Dermis microvascular lymphatic vessel endothelial cell (primary cell): Measurements from ENCODE around the gene VKORC1L1. TPM values are rescaled to one million over a fixed set of nuclear protein-coding genes. Genes with fewer than 3 reads are reported as not detected.
"Not testable (repeated sequence)": the region's sequence is repeated elsewhere in the genome, so short reads cannot be mapped to it uniquely, and the experiment has no call there.

Experiments
- DNase-seq, 2 donors: peaks; one replicate each; pipeline versions ENCODE4 v3.0.0 to v3.0.0-alpha.2; 2010; ENCODE audit warnings: low read depth in 2 of 2
- total RNA-seq: library from RNA; depleted of rRNA; stranded (reverse); fragments of >200 nt; gene quantifications from 2 replicates; pipeline ENCODE4 v1.2.1, GENCODE V29; 2014

VKORC1L1 gene
- 16.6 and 22.9 TPM in 2 replicates for total RNA-seq

DNA sequence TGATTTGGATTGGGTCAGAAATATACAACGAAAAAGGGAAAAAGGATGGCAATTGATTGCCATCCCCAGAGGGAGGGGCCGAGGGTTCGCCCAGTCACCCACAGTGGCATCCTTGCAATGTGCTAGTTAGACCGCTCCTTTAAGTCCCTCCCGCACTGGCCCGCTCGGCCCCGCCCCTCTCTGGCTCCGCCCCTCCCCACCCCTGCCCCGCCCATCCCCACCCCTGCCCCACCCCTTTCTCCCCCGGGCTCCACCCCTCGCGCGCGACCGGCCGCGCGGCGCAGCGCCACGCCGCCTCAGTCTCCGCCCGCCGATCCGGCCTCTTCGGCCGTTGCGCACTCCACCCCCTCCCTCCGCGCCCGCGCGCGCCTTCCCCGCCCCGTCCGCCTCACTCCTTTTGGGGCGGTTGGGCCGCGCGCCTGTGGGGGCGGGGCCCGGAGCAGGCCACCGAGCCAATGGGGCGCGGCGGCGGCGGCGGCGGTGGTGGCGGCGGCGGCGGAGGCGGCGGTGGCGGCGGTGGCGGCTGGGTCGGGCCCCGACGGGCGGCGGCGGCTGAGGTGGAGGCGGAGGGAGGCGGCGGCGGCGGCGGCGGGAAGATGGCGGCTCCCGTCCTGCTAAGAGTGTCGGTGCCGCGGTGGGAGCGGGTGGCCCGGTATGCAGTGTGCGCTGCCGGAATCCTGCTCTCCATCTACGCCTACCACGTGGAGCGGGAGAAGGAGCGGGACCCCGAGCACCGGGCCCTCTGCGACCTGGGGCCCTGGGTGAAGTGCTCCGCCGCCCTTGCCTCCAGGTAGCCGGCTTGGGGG, at the start of gene VKORC1L1:
Gene VKORC1L1, plus strand, starts transcription at position 299 of the 806 bp plus-strand sequence. Its CDS starts 298 bp downstream, at position 597.
- DNase-seq: peak; percentile 80 to 95

DNA sequence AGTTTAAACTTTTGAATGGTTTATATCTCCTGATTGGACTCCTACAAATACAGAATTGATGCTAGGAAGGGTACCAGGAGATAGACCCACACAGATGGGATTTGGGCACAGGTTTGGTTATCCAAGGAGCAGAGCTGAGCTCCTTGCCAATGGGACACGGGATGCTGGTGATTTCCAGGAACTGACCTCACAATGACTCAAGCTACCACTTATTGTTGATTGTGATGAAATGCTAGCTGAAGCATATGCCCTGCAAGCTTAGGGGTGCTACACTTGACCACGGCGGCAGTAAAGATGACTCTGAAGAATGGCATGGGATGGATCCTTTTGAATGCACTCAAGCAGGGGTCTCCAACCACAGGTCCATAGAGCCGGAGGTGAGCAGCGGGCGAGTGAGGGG, 45.5 kb upstream of the VKORC1L1 start:
- no peak for DNase-seq

DNA sequence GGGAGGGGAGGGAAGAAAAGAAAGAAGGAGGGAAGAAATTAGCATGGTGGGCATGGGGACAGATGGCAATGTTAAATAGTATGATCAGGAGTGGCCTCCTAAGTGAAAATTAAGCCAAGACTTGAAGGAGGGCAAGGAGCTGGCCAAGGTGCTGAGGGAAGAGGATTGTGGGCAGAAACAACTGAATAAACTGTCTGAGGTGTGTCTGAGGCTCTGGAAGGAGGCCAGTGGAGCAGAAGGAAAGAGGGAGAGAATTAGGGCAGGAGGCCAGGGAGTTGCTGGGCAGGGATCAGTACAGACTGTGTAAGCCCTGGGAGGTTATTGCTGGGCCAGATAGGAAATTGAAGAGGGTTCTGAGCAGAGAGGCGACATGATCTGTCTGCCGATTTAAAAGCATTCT, 40.6 kb upstream of the VKORC1L1 start:
- peak in 1 of 2 donors; percentile 36 for DNase-seq

DNA sequence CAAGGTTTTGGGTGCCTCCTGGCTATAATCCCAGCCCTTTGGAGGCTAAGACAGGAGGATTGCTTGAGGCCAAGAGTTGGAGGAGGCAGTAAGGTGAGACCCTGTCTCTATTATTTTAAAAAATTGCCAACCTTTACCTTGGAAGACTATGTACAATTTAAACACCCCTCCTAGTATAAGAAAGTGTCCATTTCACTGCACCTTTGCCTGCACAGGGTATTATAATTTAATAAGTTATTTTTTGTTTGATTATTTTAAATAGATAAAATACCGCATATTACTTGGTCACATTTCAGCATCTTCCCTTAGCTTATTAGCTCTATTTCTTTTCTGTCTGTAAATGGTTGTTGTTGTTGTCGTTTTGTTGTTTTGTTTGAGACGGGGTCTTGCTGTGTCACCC, 36.2 kb upstream of the VKORC1L1 start:
- not testable (repeated sequence) for DNase-seq

DNA sequence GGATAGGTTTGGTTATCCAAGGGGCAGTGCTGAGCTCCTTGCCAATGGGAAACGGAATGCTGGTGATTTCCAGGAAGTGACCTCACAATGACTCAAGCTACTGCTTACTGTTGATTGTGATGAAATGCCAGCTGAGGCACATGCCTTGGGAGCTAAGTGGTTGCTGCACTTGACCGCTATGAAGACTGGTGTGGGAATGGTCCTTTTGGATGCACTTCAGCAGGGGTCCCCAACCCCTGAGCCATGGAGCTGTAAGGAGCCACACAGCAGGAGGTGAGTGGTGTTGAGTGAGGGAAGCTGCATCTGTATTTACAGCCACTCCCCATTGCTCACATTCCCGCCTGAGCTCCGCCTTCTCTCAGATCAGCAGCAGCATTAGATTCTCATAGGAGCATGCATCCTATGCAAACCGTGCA, 35.3 kb upstream of the VKORC1L1 start:
- peak in 1 of 2 donors; percentile 30 for DNase-seq

DNA sequence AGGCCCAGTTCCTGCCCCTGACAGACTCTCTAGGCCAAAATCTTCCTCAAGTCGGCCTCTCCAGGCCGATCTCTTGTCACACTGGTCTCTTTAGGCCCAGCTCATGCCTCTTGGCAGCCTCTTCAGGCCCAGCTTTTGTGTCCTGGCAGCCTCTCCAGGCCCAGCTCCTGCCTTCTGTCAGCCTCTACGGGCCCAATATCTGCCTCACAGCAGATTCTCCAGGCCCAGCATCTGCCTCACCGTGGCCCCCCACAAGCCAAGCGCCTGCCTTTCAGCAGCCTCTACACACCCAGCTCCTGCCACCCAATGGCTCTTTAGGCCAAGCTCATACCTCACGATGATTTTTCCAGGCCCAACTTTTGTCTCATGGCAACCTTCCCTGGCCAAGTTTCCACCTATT, 33.0 kb upstream of the VKORC1L1 start:
- no peak for DNase-seq

DNA sequence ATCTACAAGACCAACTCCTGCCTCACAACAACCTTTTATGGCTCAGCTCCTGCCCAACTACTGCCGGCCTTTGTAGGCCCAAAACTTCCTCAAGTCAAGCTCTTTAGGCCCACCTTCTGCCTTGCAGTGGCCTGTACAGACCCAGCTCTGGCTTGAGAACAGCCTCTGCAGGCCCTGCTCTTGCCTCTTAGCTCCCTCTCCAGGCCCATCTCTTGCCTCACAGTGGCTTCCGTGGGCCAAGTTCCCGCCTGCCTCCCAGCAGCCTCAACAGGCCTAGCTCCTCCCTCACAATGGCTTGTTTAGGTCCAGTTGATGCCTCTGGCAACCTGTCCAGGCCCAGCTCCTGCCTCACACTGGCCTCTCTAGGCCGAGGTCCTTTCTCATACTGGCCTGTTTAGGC, 32.4 kb upstream of the VKORC1L1 start:
- no peak for DNase-seq

DNA sequence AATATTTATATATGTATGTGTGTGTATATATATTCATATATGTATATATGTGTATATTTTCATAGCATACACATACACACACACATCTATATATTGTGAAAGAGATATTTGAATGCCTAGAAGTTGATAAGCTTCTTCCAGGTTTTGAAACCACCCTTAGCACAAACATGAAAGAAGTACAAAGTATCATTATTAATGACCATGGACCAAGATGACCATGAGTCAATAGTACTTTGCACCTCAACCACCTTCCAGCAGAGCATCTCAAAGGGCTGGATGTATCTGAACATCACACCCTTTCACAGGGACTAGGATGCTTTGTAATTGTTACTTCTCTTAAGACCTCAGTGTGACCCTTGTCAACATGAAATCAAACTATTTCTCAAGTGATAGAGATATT, 29.3 kb upstream of the VKORC1L1 start:
- DNase-seq: not testable (repeated sequence)

DNA sequence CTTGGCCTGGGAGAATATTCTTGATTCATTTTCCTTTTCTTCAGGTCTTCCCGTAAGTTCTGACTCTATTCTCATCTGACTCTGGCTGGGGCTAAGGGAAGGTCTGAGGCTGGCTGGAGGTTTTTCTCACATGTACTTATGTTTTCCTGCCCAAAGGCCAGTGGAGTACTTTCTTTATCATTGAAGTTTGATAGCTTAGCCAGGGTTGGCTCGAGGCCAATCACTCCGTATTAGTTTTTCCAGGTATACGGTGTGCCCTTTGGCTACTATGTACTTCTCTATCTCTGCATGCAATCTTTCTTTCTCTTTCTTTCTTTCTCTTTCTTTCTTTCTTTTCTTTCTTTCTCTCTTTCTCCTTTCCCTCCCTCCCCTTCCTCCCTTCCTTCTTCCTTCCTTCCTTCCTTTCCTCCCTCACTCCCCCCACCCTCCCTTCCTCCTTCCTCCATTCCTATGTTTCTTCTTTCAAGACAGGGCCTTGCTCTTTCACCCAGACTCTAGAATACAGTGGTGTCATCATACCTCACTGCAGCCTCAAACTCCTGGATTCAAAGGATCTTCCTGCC, 26.8 kb upstream of the VKORC1L1 start:
- no peak for DNase-seq

DNA sequence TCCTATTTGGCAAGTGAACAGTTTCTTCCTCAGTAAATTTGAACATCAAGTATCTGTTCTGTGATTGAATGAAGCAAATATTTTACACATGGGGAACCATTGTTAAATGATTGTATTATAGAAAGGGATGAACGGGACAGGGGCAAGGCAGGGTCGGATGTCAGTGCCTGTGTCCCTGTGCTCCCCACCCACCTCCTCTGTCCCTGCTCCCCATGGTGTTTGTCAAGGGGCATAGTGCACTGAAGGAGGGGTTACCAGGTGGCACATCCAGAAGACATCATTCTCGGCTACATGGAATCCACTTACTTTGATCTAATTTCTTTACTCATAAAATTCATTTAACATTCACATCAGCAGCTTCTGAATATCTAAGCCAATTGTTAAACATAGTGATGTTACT, 19.4 kb upstream of the VKORC1L1 start:
- DNase-seq: not testable (repeated sequence)

DNA sequence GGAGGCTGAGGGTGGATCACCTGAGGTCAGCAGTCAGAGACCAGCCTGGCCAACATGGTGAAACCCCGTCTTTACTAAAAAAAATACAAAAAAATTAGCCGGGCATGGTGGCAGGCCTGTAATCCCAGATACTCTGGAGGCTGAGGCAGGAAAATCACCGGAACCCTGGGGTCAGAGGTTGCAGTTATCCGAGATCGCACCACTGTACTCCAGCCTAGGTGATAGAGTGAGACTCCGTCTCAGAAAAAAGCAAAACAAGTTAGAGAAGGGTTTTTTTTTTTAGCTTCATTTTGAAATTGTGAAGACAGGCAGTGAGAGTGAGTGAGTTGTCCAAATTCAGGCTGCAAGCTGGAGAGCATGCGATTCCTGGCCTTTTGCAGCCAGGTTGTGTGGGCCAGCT, 19.0 kb upstream of the VKORC1L1 start:
- not testable (repeated sequence) for DNase-seq

DNA sequence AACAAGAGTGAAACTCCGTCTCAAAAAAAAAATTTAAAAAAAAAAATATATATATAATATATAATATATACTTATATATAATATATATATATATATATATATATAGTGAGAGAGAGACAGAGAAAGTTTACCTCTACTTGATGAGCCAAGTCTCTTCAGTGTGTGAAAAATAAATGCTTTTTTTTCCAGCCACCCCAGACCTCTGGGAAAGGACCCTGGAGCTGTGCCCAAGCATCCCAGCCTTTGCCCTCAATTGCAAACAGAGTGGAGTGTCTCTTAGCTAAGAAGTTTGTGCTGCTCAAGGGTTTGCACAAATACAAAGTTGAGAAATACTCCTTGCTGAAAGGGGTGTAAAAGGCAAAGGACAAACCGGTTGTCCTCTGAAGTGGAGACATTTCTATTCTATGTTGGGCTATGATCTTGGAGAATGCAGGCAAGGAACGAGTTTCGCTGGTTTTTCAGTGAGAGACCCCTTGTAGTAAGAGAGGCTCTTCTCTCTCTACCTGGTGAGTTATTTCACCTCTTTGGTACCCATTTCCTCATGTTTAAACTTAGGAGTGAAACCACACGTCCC, 15.5 kb upstream of the VKORC1L1 start:
- DNase-seq: not testable (repeated sequence)

DNA sequence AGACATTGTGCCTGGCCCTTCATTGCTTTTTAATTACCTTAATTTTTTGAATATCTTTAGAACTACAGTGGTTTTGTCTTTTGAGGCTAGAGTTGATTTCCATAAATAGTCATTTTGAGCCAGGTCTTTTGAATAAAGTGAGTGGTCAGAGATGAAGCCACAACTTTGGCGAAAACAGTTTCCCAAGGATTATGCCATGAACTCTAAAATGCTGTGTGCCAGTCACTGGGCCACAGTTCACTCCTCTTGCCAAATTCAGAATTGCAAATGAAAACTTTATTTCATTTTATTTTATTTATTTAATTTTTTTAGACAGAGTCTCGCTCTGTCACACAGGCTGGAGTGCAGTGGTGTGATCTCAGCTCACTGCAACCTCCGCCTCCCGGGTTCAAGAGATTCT, 14.2 kb upstream of the VKORC1L1 start:
- not testable (repeated sequence) for DNase-seq

DNA sequence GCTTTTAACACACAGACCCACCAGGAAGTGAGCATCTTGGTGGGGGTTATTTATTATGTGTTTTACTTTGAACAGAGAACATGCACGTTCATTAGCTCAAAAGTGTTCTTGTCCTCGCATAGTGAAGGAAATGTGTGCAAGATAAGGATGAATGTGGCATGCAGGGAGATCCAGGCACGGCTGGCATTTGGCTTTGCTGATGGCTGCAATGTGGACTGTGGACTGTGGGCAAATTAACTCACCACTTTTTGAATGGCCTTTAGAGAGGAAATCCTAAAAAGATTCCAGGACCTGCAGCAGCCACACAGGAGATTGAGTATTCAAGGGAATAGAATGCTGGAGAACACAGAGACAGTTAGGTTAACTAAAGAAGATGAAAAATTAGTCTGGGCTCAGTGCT, 6.6 kb upstream of the VKORC1L1 start:
- not testable (repeated sequence) for DNase-seq

DNA sequence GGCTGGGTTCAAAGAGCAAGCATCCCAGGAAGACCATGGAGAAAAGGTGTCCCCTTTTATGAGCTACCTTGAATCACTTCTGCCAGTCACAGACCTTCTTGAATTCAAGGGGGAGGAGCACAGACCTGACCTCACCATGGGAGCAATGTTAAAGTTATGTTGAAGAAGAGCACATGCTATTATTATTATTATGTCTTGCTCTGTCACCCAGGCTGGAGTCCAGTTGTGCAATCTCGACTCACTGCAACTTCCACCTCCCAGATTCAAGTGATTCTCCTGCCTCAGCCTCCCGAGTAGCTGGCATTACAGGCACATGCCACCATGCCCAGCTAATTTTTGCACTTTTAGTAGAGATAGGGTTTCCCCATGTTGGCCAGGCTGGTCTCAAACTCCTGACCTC, 5.2 kb upstream of the VKORC1L1 start:
- DNase-seq: not testable (repeated sequence)

DNA sequence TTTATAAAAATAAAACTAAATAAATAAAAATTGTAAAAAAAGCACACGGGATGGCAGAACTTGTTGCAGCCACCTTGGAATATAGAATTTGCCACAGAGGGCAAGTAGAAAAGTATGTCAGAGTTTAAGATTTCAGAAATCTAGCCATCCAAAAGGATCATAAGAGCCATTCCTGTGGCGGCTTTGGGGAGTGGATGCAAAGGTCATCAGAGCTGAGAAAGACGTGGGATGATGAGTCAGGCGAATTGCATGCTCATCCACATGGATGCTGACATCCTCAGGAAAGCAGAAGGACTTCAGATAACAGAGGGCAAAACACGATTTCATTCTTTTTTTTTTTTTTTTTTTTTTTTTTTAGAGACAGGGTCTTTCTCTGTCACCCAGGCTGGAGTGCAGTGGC, 3.6 kb upstream of the VKORC1L1 start:
- peak in 1 of 2 donors; percentile 56 for DNase-seq

DNA sequence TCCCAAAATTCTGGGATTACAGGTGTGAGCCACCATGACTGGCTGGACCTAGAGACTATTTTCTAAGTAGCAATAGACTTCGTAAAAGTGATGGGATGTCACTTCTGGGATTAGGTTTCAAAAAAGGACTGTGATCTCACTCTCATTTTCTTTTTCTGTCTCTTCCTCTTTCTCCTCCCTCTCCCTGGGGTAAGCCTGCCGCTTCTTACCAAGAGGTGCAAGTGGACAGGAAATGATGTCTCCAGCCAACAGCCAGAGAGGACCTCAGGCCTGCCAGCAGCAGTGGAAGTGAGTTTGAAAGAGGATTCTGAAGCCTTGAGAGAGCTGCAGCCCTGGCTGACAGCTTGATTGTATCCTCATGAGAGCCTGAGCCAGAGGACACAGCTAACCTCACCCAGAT, 1.4 kb upstream of the VKORC1L1 start:
- DNase-seq: peak in 1 of 2 donors; percentile 25

DNA sequence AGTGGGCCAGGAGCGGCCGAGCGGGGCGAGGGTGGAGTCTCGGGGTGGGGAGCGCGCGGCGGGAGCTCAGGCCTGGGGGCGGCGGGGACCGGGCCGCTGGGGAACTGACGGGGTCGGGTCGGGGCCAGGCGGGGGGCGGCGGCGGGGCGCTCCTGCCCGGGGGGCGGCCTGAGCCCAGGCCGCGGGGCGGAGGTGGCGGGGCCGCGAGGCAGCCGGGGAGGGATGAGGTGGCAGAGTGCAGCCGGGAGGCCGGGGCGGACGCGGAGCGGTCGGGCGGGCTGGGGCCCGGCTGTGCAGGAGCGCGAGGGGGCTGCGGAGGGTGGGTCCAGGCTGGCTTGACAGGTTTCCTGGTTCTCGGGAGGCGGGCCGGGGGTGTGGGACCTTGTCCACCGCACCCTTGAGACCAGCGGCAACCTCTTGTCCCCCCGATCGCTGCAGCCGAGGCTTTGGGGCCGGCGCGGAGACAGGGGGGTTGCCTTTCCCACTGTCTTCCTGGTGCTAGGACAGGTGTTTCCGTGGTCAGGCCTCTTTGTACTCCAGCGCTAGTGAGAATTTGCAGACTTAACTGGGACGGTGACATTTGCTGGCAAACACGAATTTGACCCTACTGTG, 814 bp downstream of the VKORC1L1 start:
- DNase-seq: peak in 1 of 2 donors; percentile 38

DNA sequence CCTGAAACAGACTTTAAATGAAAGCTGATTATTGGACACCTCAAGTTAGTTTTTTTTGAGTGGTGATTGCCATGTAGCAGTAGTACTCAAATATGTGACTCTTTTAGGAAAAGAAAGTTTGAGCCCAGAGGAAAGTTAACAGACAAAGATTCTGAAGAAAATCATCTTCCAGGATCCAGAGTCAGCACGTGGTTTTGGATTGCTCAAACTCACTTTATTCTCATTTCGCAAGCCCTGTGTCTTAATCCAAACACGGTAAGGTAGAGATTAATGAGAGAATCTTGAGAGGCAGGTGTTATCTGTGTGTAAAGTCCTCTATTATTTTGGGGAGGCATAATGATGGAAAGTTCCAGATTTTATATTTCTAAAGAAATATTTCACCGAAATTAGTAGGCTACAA, 2.8 kb downstream of the VKORC1L1 start:
- DNase-seq: not testable (repeated sequence)

DNA sequence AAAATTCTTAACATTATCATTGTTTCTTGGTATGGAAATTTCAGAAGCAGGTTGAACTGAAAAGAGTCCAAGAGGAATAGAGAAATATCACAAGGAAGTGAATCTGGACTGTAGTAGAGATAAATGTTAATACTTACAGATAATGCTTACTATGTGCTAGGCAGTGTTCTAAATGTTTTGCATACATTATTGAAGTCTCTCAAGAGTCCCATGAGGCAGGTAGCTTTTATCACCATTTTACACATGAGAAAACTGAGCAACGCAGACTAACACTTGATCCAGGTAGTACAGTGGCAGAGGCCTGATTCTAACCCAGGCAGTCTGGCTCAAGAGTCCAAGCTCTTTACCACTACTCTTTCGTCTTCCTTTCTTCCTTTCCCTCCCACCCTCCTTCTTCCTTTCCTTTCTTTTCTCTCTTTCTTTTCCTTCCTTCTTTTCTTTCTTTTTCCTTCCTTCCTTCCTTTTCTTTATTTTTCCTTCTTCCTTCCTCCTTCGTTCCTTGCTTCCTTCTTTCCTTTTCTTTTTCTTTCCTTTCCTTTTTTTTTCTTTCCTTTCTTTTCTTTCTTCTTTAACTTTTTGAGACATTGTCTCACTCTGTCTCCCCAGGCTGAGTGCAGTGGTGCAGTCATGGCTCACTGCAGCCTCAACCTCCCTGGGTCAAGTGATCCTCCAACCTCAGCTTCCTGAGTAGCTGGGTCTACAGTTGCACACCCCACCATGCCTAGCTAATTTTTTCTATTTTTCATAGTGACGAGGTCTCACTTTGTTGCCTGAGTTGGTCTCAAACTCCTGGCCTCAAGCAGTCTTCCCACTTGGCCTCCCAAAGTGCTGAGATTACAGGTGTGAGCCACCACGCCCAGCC, 6.6 kb downstream of the VKORC1L1 start:
- DNase-seq: not testable (repeated sequence)

DNA sequence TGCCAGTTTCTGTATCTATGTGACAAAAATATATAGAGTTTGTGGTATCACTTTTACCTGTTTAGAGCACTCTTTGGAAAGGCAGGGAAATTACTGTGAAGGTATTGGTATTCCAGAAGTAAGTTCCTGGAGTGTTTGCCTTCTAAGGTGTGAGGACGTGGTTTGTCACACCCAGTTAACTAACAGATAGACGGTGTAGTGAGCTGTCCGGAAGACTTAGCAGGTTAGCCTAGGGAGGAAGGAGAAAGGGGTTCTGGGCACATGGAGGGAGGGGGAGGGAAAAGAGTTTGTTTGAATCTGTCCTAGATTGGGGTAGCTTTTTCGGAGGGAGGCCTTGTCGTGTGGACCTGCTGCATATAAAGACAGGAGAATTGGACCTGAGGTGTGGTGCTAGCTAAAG, 7.4 kb downstream of the VKORC1L1 start:
- not testable (repeated sequence) for DNase-seq
